NCI-H128 (cell line): ENCODE results near the gene NEDD4L.

Experiments
- DNase-seq: peaks from one replicate; lab custom pipeline; 2025; ENCODE audit not compliant: unreplicated experiment; lab: John Stamatoyannopoulos, UW

The NEDD4L gene

GRCh38 chr18:58113337-58113736, 69.3 kb downstream of the NEDD4L start:
- DNase-seq, result no peak

GRCh38 chr18:58114766-58115165, 70.7 kb downstream of the NEDD4L start:
- DNase-seq, result no peak

- DNase-seq, result no peak
Observed at GRCh38 chr18:58116818-58117217, 72.8 kb downstream of the NEDD4L start.

GRCh38 chr18:58117786-58118403, 73.9 kb downstream of the NEDD4L start:
- no peak for DNase-seq

GRCh38 chr18:58118536-58118935, 74.5 kb downstream of the NEDD4L start:
- no peak for DNase-seq

- no peak for DNase-seq
Observed at GRCh38 chr18:58119819-58120218, 75.8 kb downstream of the NEDD4L start.

- no peak for DNase-seq
Observed at GRCh38 chr18:58124475-58124874, 80.4 kb downstream of the NEDD4L start.

GRCh38 chr18:58125183-58125582, 81.2 kb downstream of the NEDD4L start:
- DNase-seq, result no peak

- no peak for DNase-seq
Observed at GRCh38 chr18:58125756-58126155, 81.7 kb downstream of the NEDD4L start.

GRCh38 chr18:58128381-58129374, 84.7 kb downstream of the NEDD4L start:
- DNase-seq, result no peak

- DNase-seq, result no peak
Observed at GRCh38 chr18:58132595-58133261, 88.7 kb downstream of the NEDD4L start.

GRCh38 chr18:58135183-58135641, 91.2 kb downstream of the NEDD4L start:
- no peak for DNase-seq

GRCh38 chr18:58135701-58136331, 91.8 kb downstream of the NEDD4L start:
- no peak for DNase-seq

GRCh38 chr18:58136879-58137278, 92.9 kb downstream of the NEDD4L start:
- no peak for DNase-seq

- no peak for DNase-seq
Observed at GRCh38 chr18:58139459-58140386, 95.7 kb downstream of the NEDD4L start.

- DNase-seq, result no peak
Observed at GRCh38 chr18:58140387-58141325, 96.6 kb downstream of the NEDD4L start.

GRCh38 chr18:58143386-58143785, 99.4 kb downstream of the NEDD4L start:
- DNase-seq, result no peak

GRCh38 chr18:58144106-58144505, 100.1 kb downstream of the NEDD4L start:
- DNase-seq, result no peak
